DND-41 (cell line): ENCODE measurements around the gene ONECUT3.

Experiments used
- EZH2 ChIP-seq: IDR thresholded peaks from 3 replicates; pipeline ENCODE4 v1.6.1; 2012; ENCODE audit warnings: borderline replicate concordance, low read depth, mild to moderate bottlenecking, moderate library complexity, low read length, inconsistent platforms; ENCODE audit not compliant: severe bottlenecking
- TF ChIP-seq, protein P1 (sequence below): IDR thresholded peaks from 2 replicates; pipeline ENCODE4 v1.5.1; 2012; ENCODE audit warnings: borderline replicate concordance, low read length, moderate library complexity, mild to moderate bottlenecking; ENCODE audit not compliant: poor library complexity, severe bottlenecking; ENCODE audit errors: extremely low read depth

DNA sequence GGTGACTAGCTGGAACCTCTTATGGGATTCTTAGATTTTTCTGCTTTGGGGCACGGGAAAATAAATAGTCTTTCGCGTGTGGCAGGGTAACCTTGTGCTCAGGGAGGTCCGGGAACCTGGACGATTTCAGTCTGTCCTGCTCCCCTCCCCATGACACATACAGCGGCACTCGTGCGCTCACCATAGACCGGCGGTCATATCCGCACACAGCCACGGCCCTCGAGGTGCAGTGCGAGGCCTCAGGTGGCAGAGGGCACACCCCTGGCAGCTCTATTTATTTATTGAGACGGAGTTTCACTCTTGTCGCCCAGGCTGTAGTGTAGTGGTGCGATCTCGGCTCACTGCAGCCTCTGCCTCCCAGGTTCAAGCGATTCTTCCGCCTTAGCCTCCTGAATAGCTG, 3.0 kb downstream of the ONECUT3 start:
- TF ChIP-seq, protein P1, sequence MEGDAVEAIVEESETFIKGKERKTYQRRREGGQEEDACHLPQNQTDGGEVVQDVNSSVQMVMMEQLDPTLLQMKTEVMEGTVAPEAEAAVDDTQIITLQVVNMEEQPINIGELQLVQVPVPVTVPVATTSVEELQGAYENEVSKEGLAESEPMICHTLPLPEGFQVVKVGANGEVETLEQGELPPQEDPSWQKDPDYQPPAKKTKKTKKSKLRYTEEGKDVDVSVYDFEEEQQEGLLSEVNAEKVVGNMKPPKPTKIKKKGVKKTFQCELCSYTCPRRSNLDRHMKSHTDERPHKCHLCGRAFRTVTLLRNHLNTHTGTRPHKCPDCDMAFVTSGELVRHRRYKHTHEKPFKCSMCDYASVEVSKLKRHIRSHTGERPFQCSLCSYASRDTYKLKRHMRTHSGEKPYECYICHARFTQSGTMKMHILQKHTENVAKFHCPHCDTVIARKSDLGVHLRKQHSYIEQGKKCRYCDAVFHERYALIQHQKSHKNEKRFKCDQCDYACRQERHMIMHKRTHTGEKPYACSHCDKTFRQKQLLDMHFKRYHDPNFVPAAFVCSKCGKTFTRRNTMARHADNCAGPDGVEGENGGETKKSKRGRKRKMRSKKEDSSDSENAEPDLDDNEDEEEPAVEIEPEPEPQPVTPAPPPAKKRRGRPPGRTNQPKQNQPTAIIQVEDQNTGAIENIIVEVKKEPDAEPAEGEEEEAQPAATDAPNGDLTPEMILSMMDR: no peak
- TF ChIP-seq EZH2: no peak
